ENCODE data around the gene CEACAM19. TPM values are rescaled to one million over a fixed set of nuclear protein-coding genes. Genes with fewer than 3 reads are reported as not detected.

Gene CEACAM19
- total and polyA plus RNA-seq, 9 of the 15 experiments (the other 6 are each of a cell fraction or from before 2014, with no cell fraction given): 0.15 to 0.30 (median 0.23) TPM; not detected in 5

GRCh38 chr19:44717603-44718002, 46.3 kb downstream of the CEACAM19 start:
- Histone ChIP-seq H4K20me1 (replicated peaks; ENCODE audit: control insufficient read depth, insufficient read depth, low read length) (no peaks in the 10 kb centered on the region), H3K9me1 (ENCODE audit: control insufficient read depth, insufficient read depth, low read length) (no peaks in the 10 kb centered on the region), H3K79me2 (ENCODE audit: control insufficient read depth, insufficient read depth, low read length) (no peaks in the 10 kb centered on the region), H3K9me3 (replicated peaks; ENCODE audit: control insufficient read depth, insufficient read depth, low read depth, low read length) (peaks cover 10% of the 10 kb centered on the region), H2AFZ (ENCODE audit: low read depth, low read length) (no peak overlapping the region), H3K4me3 (no peak overlapping the region), H3K4me2 (ENCODE audit: insufficient read depth, low read length) (no peak overlapping the region), H3K36me3 (ENCODE audit: control insufficient read depth, insufficient read depth, low read length) (no peaks in the 10 kb centered on the region), H3K27ac (ENCODE audit: extremely low read depth, low read depth, low read length) (no peak overlapping the region), H3K9ac (ENCODE audit: insufficient read depth in 1 of 2, low read depth in 2 of 2, low read length in 2 of 2) (no peak overlapping the region), H3K4me1 (replicated peaks in 1 of 2; ENCODE audit: control insufficient read depth in 2 of 2, insufficient read depth in 2 of 2, low read length in 2 of 2) (peaks cover 7 to 21% of the 10 kb centered on the region in 2 experiments), H3K27me3 (ENCODE audit: control insufficient read depth in 2 of 2, insufficient read depth in 2 of 2, low read length in 2 of 2) (no peaks in the 10 kb centered on the region)
- TF ChIP-seq ZNF121 (CRISPR knock-in tag; conservative IDR thresholded peaks at IDR 0.05) (peak; percentile 94), CHD4 (IDR thresholded peaks at IDR 0.05; ENCODE audit: insufficient read depth, insufficient replicate concordance, low read depth, low read length, poor library complexity, severe bottlenecking) (no peak)
- intact Hi-C loops (cut with micrococcal nuclease) (no loop called here), in situ Hi-C loops (cut with MboI) (no loop called here)
- 74% methylated on average over 6 of the region's 6 CpGs for WGBS (ENCODE audit: insufficient coverage, low coverage, missing lambda C conversion rate)
- ChIA-PET CTCF (ENCODE audit: low intra/inter-chr PET ratio) (interaction anchor here (0.7 kb wide), 1 partner anchor 132 kb away, joined by 4 read pairs; no protein-coding TSS in a partner anchor), POLR2A (interaction anchor here (1.2 kb wide), 1 partner anchor 22 kb away, joined by 3 read pairs; no protein-coding TSS in a partner anchor)
- BruUV-seq (replicated peaks): no TSS peak
- ATAC-seq: no peak
- no peak for DNase-seq (ENCODE audit: extremely low read depth in 1 of 4, low spot score in 3 of 4)
- no peak for FAIRE-seq

- ChIA-PET POLR2A (interaction anchor here (0.6 to 1.2 kb wide), 2 partner anchors 19 to 23 kb away, joined by 3 read pairs; no protein-coding TSS in a partner anchor), CTCF (ENCODE audit: low intra/inter-chr PET ratio) (no interaction called here)
- 51% methylated on average over 11 of the region's 11 CpGs for WGBS (ENCODE audit: insufficient coverage, low coverage, missing lambda C conversion rate)
- Histone ChIP-seq H3K36me3 (ENCODE audit: control insufficient read depth, insufficient read depth, low read length) (no peaks in the 10 kb centered on the region), H3K9me3 (replicated peaks; ENCODE audit: control insufficient read depth, insufficient read depth, low read depth, low read length) (peaks cover 10% of the 10 kb centered on the region), H3K9ac (ENCODE audit: insufficient read depth in 1 of 2, low read depth in 2 of 2, low read length in 2 of 2) (peak overlapping the region in 1 of 2 experiments; percentile 54; a peak in 1 of 4 replicates), H3K27me3 (ENCODE audit: control insufficient read depth in 2 of 2, insufficient read depth in 2 of 2, low read length in 2 of 2) (no peaks in the 10 kb centered on the region), H2AFZ (ENCODE audit: low read depth, low read length) (peak overlapping the region; percentile 58; the same call in 1 of the 2 replicates), H3K4me2 (ENCODE audit: insufficient read depth, low read length) (no peak overlapping the region), H3K79me2 (ENCODE audit: control insufficient read depth, insufficient read depth, low read length) (no peaks in the 10 kb centered on the region), H3K27ac (ENCODE audit: extremely low read depth, low read depth, low read length) (no peak overlapping the region), H3K4me3 (no peak overlapping the region), H4K20me1 (replicated peaks; ENCODE audit: control insufficient read depth, insufficient read depth, low read length) (no peaks in the 10 kb centered on the region), H3K9me1 (ENCODE audit: control insufficient read depth, insufficient read depth, low read length) (no peaks in the 10 kb centered on the region), H3K4me1 (replicated peaks in 1 of 2; ENCODE audit: control insufficient read depth in 2 of 2, insufficient read depth in 2 of 2, low read length in 2 of 2) (peaks cover 9 to 24% of the 10 kb centered on the region in 2 experiments)
- in situ Hi-C loops (cut with MboI) (no loop called here), intact Hi-C loops (cut with micrococcal nuclease) (no loop called here)
- BruUV-seq (replicated peaks): no TSS peak
- FAIRE-seq (no peak), ATAC-seq (no peak; the same call in 2 of the 3 replicates), DNase-seq (ENCODE audit: extremely low read depth in 1 of 4, low spot score in 3 of 4) (no peak)
- TF ChIP-seq HMBOX1 (IDR thresholded peaks at IDR 0.05) (no peak), TRIM28 (IDR thresholded peaks at IDR 0.05) (no peak), BCOR (IDR thresholded peaks at IDR 0.05) (peak; percentile 52; the same call in 1 of the 2 replicates), ERF (CRISPR knock-in tag; IDR thresholded peaks at IDR 0.05) (no peak), USF2 (CRISPR knock-in tag; IDR thresholded peaks at IDR 0.05) (no peak), ZHX1 (conservative IDR thresholded peaks at IDR 0.05; ENCODE audit: low read length) (no peak), NCOR1 (IDR thresholded peaks at IDR 0.05) (no peak), ZNF316 (IDR thresholded peaks at IDR 0.05) (no peak), ZNF57 (CRISPR knock-in tag; IDR thresholded peaks at IDR 0.05) (no peak)
Observed at GRCh38 chr19:44718441-44719261, 47.4 kb downstream of the CEACAM19 start.
